WTC11 (cell line): ENCODE results near the gene BTNL2. TPM values are rescaled to one million over a fixed set of nuclear protein-coding genes. Genes with fewer than 3 reads are reported as not detected.

Experiments used
- ATAC-seq: fragments of 200-7000 bp; cut with Tn5 transposase; 2 replicates; pipeline ENCODE4 v1.10.0; 2021; ENCODE audit warnings: mild to moderate bottlenecking, moderate library complexity
- CTCF ChIA-PET: fragments of 300-600 bp; sonication (Branson Sonifier 250); formaldehyde crosslinking; loops from one replicate; lab custom pipeline; 2021; ENCODE audit warnings: antibody characterized with exemption; lab: Charles Lee
- POLR2A ChIA-PET: fragments of 350-600 bp; sonication (Branson Sonifier 250); formaldehyde crosslinking; loops from one replicate; lab custom pipeline; 2021; ENCODE audit warnings: antibody characterized with exemption; lab: Charles Lee
- DNase-seq: peaks from one replicate; pipeline ENCODE4 v3.0.0; 2021; ENCODE audit warnings: low spot score
- H3K27ac Mint-ChIP-seq: 2 replicates; pipeline ENCODE4 v1.8.0; 2021; ENCODE audit warnings: mixed read lengths
- H3K27me3 Mint-ChIP-seq: 2 replicates; pipeline ENCODE4 v1.8.0; 2021; ENCODE audit warnings: low read depth, mild to moderate bottlenecking, moderate library complexity, mixed read lengths
- H3K36me3 Mint-ChIP-seq: 2 replicates; pipeline ENCODE4 v1.8.0; 2021; ENCODE audit warnings: mixed read lengths
- H3K4me1 Mint-ChIP-seq: 2 replicates; pipeline ENCODE4 v1.8.0; 2022; ENCODE audit warnings: mixed read lengths
- H3K4me3 Mint-ChIP-seq: 2 replicates; pipeline ENCODE4 v1.8.0; 2021; ENCODE audit warnings: mild to moderate bottlenecking, moderate library complexity, mixed read lengths
- H3K9me3 Mint-ChIP-seq: 2 replicates; pipeline ENCODE4 v1.8.0; 2021; ENCODE audit warnings: mixed read lengths
- E2F1 ChIP-seq: sonication (generic); formaldehyde crosslinking; IDR thresholded peaks from 2 replicates; pipeline ENCODE4 v1.8.0; 2022; ENCODE audit warnings: mild to moderate bottlenecking, missing genetic modification reagents
- ELF4 ChIP-seq: sonication (generic); formaldehyde crosslinking; IDR thresholded peaks from 2 replicates; pipeline ENCODE4 v1.8.1; 2022; ENCODE audit warnings: low read depth, mild to moderate bottlenecking, moderate library complexity, missing genetic modification reagents
- ESRRA ChIP-seq: sonication (generic); formaldehyde crosslinking; IDR thresholded peaks from 2 replicates; pipeline ENCODE4 v1.8.1; 2022; ENCODE audit warnings: mild to moderate bottlenecking, missing genetic modification reagents, borderline replicate concordance
- ETV6 ChIP-seq: sonication (generic); formaldehyde crosslinking; IDR thresholded peaks from 2 replicates; pipeline ENCODE4 v1.8.1; 2022; ENCODE audit warnings: mild to moderate bottlenecking, missing genetic modification reagents
- KAT7 ChIP-seq: sonication (generic); formaldehyde crosslinking; IDR thresholded peaks from 2 replicates; pipeline ENCODE4 v1.8.1; 2023; ENCODE audit warnings: missing genetic modification reagents, mild to moderate bottlenecking, borderline replicate concordance
- PRRX2 ChIP-seq: fragments of 250-450 bp; sonication (Bioruptor Pico); IDR thresholded peaks from 2 replicates; pipeline ENCODE4 v1.8.0; 2021; ENCODE audit warnings: mild to moderate bottlenecking
- RORB ChIP-seq: fragments of 250-450 bp; sonication (Bioruptor Pico); IDR thresholded peaks from 2 replicates; pipeline ENCODE4 v1.9.0; 2021; ENCODE audit warnings: mild to moderate bottlenecking
- SMAD3 ChIP-seq: sonication (generic); formaldehyde crosslinking; IDR thresholded peaks from 2 replicates; pipeline ENCODE4 v1.8.0; 2022; ENCODE audit warnings: missing genetic modification reagents, mild to moderate bottlenecking, borderline replicate concordance
- STAT6 ChIP-seq: sonication (generic); formaldehyde crosslinking; conservative IDR thresholded peaks from 2 replicates; pipeline ENCODE4 v1.8.1; 2023; ENCODE audit warnings: mild to moderate bottlenecking, low read depth, missing genetic modification reagents, moderate library complexity
- TEAD1 ChIP-seq: sonication (generic); formaldehyde crosslinking; IDR thresholded peaks from 2 replicates; pipeline ENCODE4 v1.8.0; 2022; ENCODE audit warnings: mild to moderate bottlenecking, missing genetic modification reagents
- total RNA-seq: library from RNA; stranded (reverse); gene quantifications from 3 replicates; pipeline ENCODE4 v1.2.3, GENCODE V29; 2021
- TF ChIP-seq, protein P1 (sequence below): sonication (generic); formaldehyde crosslinking; IDR thresholded peaks from 2 replicates; pipeline ENCODE4 v1.8.1; 2023; ENCODE audit warnings: mild to moderate bottlenecking, missing genetic modification reagents
- TF ChIP-seq, protein P2 (sequence below): fragments of 250-450 bp; sonication (Bioruptor Pico); IDR thresholded peaks from 2 replicates; pipeline ENCODE4 v1.9.0; 2021; ENCODE audit warnings: mild to moderate bottlenecking
- TF ChIP-seq, protein P3 (sequence below): sonication (generic); formaldehyde crosslinking; IDR thresholded peaks from 2 replicates; pipeline ENCODE4 v1.8.0; 2022; ENCODE audit warnings: mild to moderate bottlenecking, missing genetic modification reagents
- TF ChIP-seq, protein P4 (sequence below): sonication (generic); formaldehyde crosslinking; IDR thresholded peaks from 2 replicates; pipeline ENCODE4 v1.8.1; 2022; ENCODE audit warnings: mild to moderate bottlenecking, moderate library complexity, missing genetic modification reagents

The BTNL2 gene
- total RNA-seq, 1 experiment from 2014 or later: not detected

- H3K36me3 Mint-ChIP-seq: no peaks in the 10 kb centered on the region
- no peaks in the 10 kb centered on the region for H3K4me1 Mint-ChIP-seq
- POLR2A ChIA-PET: no interaction called here
- no peak overlapping the region for H3K4me3 Mint-ChIP-seq
- DNase-seq: no peak
- H3K27me3 Mint-ChIP-seq: no peaks in the 10 kb centered on the region
- CTCF ChIA-PET: no interaction called here
- H3K27ac Mint-ChIP-seq: no peak overlapping the region
- ATAC-seq: no peak
- TF ChIP-seq ETV6 (CRISPR knock-in tag): no peak
- no peak for TF ChIP-seq ESRRA
- TF ChIP-seq, protein P1, sequence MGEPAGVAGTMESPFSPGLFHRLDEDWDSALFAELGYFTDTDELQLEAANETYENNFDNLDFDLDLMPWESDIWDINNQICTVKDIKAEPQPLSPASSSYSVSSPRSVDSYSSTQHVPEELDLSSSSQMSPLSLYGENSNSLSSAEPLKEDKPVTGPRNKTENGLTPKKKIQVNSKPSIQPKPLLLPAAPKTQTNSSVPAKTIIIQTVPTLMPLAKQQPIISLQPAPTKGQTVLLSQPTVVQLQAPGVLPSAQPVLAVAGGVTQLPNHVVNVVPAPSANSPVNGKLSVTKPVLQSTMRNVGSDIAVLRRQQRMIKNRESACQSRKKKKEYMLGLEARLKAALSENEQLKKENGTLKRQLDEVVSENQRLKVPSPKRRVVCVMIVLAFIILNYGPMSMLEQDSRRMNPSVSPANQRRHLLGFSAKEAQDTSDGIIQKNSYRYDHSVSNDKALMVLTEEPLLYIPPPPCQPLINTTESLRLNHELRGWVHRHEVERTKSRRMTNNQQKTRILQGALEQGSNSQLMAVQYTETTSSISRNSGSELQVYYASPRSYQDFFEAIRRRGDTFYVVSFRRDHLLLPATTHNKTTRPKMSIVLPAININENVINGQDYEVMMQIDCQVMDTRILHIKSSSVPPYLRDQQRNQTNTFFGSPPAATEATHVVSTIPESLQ: no peak
- TF ChIP-seq PRRX2 (CRISPR knock-in tag): no peak
- TF ChIP-seq STAT6 (CRISPR knock-in tag): no peak
- TF ChIP-seq, protein P2, sequence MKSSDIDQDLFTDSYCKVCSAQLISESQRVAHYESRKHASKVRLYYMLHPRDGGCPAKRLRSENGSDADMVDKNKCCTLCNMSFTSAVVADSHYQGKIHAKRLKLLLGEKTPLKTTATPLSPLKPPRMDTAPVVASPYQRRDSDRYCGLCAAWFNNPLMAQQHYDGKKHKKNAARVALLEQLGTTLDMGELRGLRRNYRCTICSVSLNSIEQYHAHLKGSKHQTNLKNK: no peak
- no peak for TF ChIP-seq E2F1 (CRISPR knock-in tag)
- peaks cover 6% of the 10 kb centered on the region for H3K9me3 Mint-ChIP-seq
These were observed 27.4 kb downstream of the BTNL2 start for GRCh38 chr6:32379545-32379944.

GRCh38 chr6:32375739-32376529 lies 31.0 kb downstream of the BTNL2 start:
- TF ChIP-seq ELF4: no peak
- TF ChIP-seq, protein P3, sequence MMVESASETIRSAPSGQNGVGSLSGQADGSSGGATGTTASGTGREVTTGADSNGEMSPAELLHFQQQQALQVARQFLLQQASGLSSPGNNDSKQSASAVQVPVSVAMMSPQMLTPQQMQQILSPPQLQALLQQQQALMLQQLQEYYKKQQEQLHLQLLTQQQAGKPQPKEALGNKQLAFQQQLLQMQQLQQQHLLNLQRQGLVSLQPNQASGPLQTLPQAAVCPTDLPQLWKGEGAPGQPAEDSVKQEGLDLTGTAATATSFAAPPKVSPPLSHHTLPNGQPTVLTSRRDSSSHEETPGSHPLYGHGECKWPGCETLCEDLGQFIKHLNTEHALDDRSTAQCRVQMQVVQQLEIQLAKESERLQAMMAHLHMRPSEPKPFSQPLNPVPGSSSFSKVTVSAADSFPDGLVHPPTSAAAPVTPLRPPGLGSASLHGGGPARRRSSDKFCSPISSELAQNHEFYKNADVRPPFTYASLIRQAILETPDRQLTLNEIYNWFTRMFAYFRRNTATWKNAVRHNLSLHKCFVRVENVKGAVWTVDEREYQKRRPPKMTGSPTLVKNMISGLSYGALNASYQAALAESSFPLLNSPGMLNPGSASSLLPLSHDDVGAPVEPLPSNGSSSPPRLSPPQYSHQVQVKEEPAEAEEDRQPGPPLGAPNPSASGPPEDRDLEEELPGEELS: no peak
- no peak for TF ChIP-seq TEAD1 (CRISPR knock-in tag)
- TF ChIP-seq KAT7 (CRISPR knock-in tag): no peak
- no peak for TF ChIP-seq ESRRA
- TF ChIP-seq, protein P4, sequence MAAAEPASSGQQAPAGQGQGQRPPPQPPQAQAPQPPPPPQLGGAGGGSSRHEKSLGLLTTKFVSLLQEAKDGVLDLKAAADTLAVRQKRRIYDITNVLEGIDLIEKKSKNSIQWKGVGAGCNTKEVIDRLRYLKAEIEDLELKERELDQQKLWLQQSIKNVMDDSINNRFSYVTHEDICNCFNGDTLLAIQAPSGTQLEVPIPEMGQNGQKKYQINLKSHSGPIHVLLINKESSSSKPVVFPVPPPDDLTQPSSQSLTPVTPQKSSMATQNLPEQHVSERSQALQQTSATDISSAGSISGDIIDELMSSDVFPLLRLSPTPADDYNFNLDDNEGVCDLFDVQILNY (CRISPR knock-in tag): no peak
- no peak for TF ChIP-seq SMAD3
- TF ChIP-seq RORB (CRISPR knock-in tag): no peak
- no peaks in the 10 kb centered on the region for H3K27me3 Mint-ChIP-seq

More at GRCh38 chr6:32375739-32376529, 31.0 kb downstream of the BTNL2 start:
- peaks cover 3% of the 10 kb centered on the region; the same call in 1 of the 2 replicates for H3K9me3 Mint-ChIP-seq
- CTCF ChIA-PET: interaction anchor here (0.6 kb wide), 1 partner anchor 108 kb away, joined by 3 read pairs; no protein-coding TSS in a partner anchor
- H3K4me1 Mint-ChIP-seq: no peaks in the 10 kb centered on the region
- DNase-seq: no peak
- H3K4me3 Mint-ChIP-seq: no peak overlapping the region
- H3K36me3 Mint-ChIP-seq: no peaks in the 10 kb centered on the region
- ATAC-seq: no peak
- POLR2A ChIA-PET: no interaction called here
- H3K27ac Mint-ChIP-seq: no peak overlapping the region
